Measurements from ENCODE around the gene METTL9. TPM values are rescaled to one million over a fixed set of nuclear protein-coding genes. Genes with fewer than 3 reads are reported as not detected.
"Not testable (repeated sequence)": the region's sequence is repeated elsewhere in the genome, so short reads cannot be mapped to it uniquely, and the experiment has no call there.

The METTL9 gene
- total and polyA plus RNA-seq, 8 donors: 34.4 to 879 (median 84.8) TPM

DNA sequence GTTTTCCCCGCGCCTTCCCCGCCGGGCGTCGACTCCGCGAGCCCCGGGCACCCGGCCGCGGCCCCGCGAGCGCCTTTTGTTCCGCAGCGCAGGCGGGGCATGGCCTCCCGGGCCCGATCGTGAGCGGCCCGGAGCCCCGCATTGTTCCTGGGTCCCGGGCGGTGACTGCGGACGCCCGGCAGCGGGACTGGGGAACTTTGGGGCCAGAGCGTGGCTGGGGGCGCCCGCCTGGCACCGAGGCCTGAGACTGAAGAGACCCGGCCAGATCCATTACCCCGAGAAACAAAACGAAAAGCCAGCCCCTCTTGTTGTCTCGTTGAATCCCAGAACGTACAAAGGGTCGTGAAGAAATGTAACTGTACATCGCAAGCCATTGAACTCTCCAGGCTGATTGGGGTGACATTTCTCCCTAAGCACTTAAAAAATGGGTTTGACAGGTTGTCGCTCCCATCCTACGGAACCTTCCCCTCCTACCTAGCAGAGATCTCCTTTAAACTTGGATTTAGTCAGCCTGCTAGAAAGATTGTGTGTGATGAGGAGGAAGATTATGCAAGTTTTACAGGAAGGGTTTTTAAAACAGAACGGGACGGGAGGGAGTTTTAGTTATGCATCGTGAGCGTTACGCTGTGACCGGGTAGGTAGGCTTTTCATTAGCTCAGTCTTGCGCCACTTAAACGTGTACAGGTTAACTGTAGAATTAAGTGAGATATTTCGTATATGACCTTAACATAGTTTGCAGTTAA is 825 bp downstream of the METTL9 start:
- 0 to 1% (median 1%) methylated on average over 34 to 52 of the region's 52 CpGs for WGBS, 5 donors
- H3K4me1 ChIP-seq: peaks cover 16 to 62% (median 41%) of the 10 kb centered on the region in 4 donors
- no peaks in the 10 kb centered on the region for H3K36me3 ChIP-seq
- H3K27ac ChIP-seq: peak overlapping the region; percentile 94 to 98 (median 97)
- H3K27me3 ChIP-seq: no peaks in the 10 kb centered on the region
- intact Hi-C loops (cut with DNase I; ENCODE audit: low total_unique reads): loop anchor here (10.0 kb wide), 1 partner anchor 585 kb away; no protein-coding TSS in a partner anchor
- H3K4me3 ChIP-seq: peak overlapping the region; percentile 77 to 98 (median 91)
- H3K9me3 ChIP-seq: no peaks in the 10 kb centered on the region
- TF ChIP-seq EP300 (IDR thresholded peaks at IDR 0.05) (no peak), POLR2A (IDR thresholded peaks at IDR 0.05) (no peak), POLR2AphosphoS5 (IDR thresholded peaks at IDR 0.05) (no peak)
- TF ChIP-seq, protein P1, sequence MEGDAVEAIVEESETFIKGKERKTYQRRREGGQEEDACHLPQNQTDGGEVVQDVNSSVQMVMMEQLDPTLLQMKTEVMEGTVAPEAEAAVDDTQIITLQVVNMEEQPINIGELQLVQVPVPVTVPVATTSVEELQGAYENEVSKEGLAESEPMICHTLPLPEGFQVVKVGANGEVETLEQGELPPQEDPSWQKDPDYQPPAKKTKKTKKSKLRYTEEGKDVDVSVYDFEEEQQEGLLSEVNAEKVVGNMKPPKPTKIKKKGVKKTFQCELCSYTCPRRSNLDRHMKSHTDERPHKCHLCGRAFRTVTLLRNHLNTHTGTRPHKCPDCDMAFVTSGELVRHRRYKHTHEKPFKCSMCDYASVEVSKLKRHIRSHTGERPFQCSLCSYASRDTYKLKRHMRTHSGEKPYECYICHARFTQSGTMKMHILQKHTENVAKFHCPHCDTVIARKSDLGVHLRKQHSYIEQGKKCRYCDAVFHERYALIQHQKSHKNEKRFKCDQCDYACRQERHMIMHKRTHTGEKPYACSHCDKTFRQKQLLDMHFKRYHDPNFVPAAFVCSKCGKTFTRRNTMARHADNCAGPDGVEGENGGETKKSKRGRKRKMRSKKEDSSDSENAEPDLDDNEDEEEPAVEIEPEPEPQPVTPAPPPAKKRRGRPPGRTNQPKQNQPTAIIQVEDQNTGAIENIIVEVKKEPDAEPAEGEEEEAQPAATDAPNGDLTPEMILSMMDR (IDR thresholded peaks at IDR 0.05): no peak
- DNase-seq: peak in 1 of 2 donors; percentile 67

DNA sequence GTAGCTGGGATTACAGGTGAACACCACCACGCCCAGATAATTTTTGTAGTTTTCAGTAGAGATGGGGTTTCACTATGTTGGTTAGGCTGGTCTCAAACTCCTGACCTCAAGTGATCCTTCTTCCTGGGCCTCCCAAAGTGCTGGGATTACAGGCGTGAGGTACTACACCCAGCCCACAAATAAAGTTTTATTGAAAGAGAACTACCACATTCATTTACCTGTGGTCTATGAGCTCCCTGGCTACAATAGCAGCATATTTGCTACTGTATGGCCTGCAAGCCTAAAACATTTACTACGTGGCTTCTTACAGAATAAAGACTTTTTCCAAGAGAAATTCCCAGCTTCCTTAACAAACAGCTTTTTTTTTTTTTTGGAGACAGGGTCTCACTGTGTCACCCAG is 3.4 kb downstream of the METTL9 start:
- H3K9me3 ChIP-seq: no peaks in the 10 kb centered on the region
- no peak overlapping the region for H3K27ac ChIP-seq
- DNase-seq: no peak
- H3K4me3 ChIP-seq: no peak overlapping the region
- TF ChIP-seq EP300 (IDR thresholded peaks at IDR 0.05) (no peak), POLR2AphosphoS5 (IDR thresholded peaks at IDR 0.05) (no peak), POLR2A (IDR thresholded peaks at IDR 0.05) (no peak)
- TF ChIP-seq, protein P1 (IDR thresholded peaks at IDR 0.05): no peak
- no peaks in the 10 kb centered on the region for H3K36me3 ChIP-seq
- no peaks in the 10 kb centered on the region for H3K27me3 ChIP-seq
- peaks cover 23 to 84% (median 51%) of the 10 kb centered on the region in 4 donors for H3K4me1 ChIP-seq
- WGBS, 5 donors: 87 to 97% (median 94%) methylated on average over 3 of the region's 3 CpGs
- intact Hi-C loops (cut with DNase I; ENCODE audit: low total_unique reads): loop anchor here (10.0 kb wide), 1 partner anchor 582 kb away; no protein-coding TSS in a partner anchor

DNA sequence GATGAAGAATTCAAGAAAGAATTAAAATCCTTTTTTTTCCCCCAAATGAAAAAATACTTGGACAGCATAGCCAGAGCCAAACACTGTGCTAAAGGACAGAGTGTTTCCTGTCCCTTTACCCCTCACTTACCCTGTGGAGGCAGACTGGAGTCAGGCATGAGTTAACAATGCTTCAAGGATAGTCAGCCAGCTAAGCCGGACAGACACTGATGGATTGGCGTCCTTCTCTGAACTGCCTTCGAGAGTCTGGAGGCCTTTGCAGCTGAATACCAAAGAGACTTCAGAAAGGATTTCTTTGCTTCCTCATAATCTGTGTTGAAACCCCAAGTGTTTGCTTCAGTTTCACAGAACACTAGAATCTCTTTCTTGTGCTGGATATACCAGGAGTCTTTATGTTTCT is 4.6 kb downstream of the METTL9 start:
- intact Hi-C loops (cut with DNase I; ENCODE audit: low total_unique reads): loop anchor here (10.0 kb wide), 1 partner anchor 581 kb away; no protein-coding TSS in a partner anchor
- DNase-seq: peak in 1 of 2 donors; percentile 28
- TF ChIP-seq EP300 (IDR thresholded peaks at IDR 0.05): no peak
- TF ChIP-seq POLR2AphosphoS5 (IDR thresholded peaks at IDR 0.05): no peak
- TF ChIP-seq, protein P1 (IDR thresholded peaks at IDR 0.05): no peak
- TF ChIP-seq POLR2A (IDR thresholded peaks at IDR 0.05): no peak
- no peaks in the 10 kb centered on the region for H3K9me3 ChIP-seq
- H3K4me3 ChIP-seq: no peak overlapping the region
- no peaks in the 10 kb centered on the region for H3K36me3 ChIP-seq
- no peaks in the 10 kb centered on the region for H3K27me3 ChIP-seq
- peaks cover 33 to 85% (median 54%) of the 10 kb centered on the region in 4 donors for H3K4me1 ChIP-seq
- WGBS, 5 donors: 29 to 54% (median 40%) methylated on average over 3 of the region's 3 CpGs
- H3K27ac ChIP-seq: peak overlapping the region in 1 of 5 donors; percentile 18

DNA sequence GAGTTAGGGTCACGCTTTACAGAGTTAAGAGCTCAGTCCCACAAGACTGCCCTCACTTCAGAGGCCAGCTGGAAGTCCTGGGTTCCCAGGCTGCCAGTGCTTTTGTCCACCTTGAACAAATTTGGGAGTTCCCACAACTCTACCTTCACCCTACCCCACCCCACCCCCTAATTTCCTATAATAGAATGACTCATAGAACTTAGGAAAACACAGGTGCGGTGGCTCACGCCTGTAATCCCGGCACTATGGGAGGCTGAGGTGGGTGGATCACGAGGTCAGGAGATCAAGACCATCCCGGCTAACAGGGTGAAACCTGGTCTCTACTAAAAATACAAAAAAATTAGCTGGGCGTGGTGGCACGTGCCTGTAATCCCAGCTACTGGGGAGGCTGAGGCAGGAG is 6.5 kb downstream of the METTL9 start:
- H3K4me1 ChIP-seq: peaks cover 36 to 100% (median 62%) of the 10 kb centered on the region in 4 donors
- DNase-seq, H3K27me3 ChIP-seq, H3K9me3 ChIP-seq, H3K4me3 ChIP-seq, H3K36me3 ChIP-seq: not testable (repeated sequence)
- H3K27ac ChIP-seq: peak overlapping the region in 1 of 5 donors; percentile 29
- intact Hi-C loops (cut with DNase I; ENCODE audit: low total_unique reads): loop anchor here (10.0 kb wide), 1 partner anchor 579 kb away; no protein-coding TSS in a partner anchor
- WGBS, 5 donors: 78 to 91% (median 82%) methylated on average over 8 of the region's 8 CpGs

Measured in stomach (tissue), 9 donors.